NCI-H748 (cell line): Measurements from ENCODE around the gene CCDC6.
"Not testable (repeated sequence)": the region's sequence is repeated elsewhere in the genome, so short reads cannot be mapped to it uniquely, and the experiment has no call there.

Source experiments
- DNase-seq: peaks from one replicate; lab custom pipeline; 2025; ENCODE audit not compliant: unreplicated experiment; lab: John Stamatoyannopoulos, UW

CCDC6 gene

GRCh38 chr10:59906417-59907202, at the start of gene CCDC6:
CCDC6 (minus strand) TSS chr10:59906556; CDS start chr10:59906424, 132 bp downstream.
- DNase-seq, result peak; percentile 92

- DNase-seq, result no peak
These were observed 47.9 kb upstream of the CCDC6 start for GRCh38 chr10:59954296-59954695.

GRCh38 chr10:59953711-59954110, 47.4 kb upstream of the CCDC6 start:
- DNase-seq, result not testable (repeated sequence)

- no peak for DNase-seq
These were observed 43.7 kb upstream of the CCDC6 start for GRCh38 chr10:59950105-59950504.

- no peak for DNase-seq
These were observed 43.3 kb upstream of the CCDC6 start for GRCh38 chr10:59949608-59950007.

- no peak for DNase-seq
These were observed 39.6 kb upstream of the CCDC6 start for GRCh38 chr10:59945991-59946390.

- DNase-seq, result no peak
These were observed 39.2 kb upstream of the CCDC6 start for GRCh38 chr10:59945590-59945989.

- DNase-seq, result peak; percentile 1
These were observed 38.1 kb upstream of the CCDC6 start for GRCh38 chr10:59944339-59944935.

GRCh38 chr10:59942556-59942955, 36.2 kb upstream of the CCDC6 start:
- no peak for DNase-seq

GRCh38 chr10:59937720-59938119, 31.4 kb upstream of the CCDC6 start:
- DNase-seq, result no peak

- no peak for DNase-seq
These were observed 28.3 kb upstream of the CCDC6 start for GRCh38 chr10:59934701-59935100.

GRCh38 chr10:59930788-59931521, 24.6 kb upstream of the CCDC6 start:
- DNase-seq, result not testable (repeated sequence)

- DNase-seq, result no peak
These were observed 19.7 kb upstream of the CCDC6 start for GRCh38 chr10:59926086-59926485.

- no peak for DNase-seq
These were observed 16.6 kb upstream of the CCDC6 start for GRCh38 chr10:59922907-59923306.

GRCh38 chr10:59917922-59918321, 11.6 kb upstream of the CCDC6 start:
- DNase-seq, result no peak

GRCh38 chr10:59913547-59914237, 7.3 kb upstream of the CCDC6 start:
- no peak for DNase-seq

GRCh38 chr10:59910867-59911266, 4.5 kb upstream of the CCDC6 start:
- no peak for DNase-seq

GRCh38 chr10:59909815-59910214, 3.5 kb upstream of the CCDC6 start:
- no peak for DNase-seq

- no peak for DNase-seq
These were observed 2.4 kb upstream of the CCDC6 start for GRCh38 chr10:59908808-59909143.

GRCh38 chr10:59907918-59908807, 1.8 kb upstream of the CCDC6 start:
- DNase-seq, result peak; percentile 62
